ENCODE measurements around the gene INPP5J.
A peak's percentile ranks its signal among the peaks of the same experiment; 100 is the strongest.
"Not testable (repeated sequence)": the region's sequence is repeated elsewhere in the genome, so short reads cannot be mapped to it uniquely, and the experiment has no call there.

Gene INPP5J

GRCh38 chr22:31122532-31123291 is at the start of gene INPP5J:
Gene INPP5J (plus strand): TSS chr22:31122966. CDS start chr22:31123015, 49 bp downstream.
- DNase-seq, result no peak

GRCh38 chr22:31073125-31073524 is 49.6 kb upstream of the INPP5J start:
- DNase-seq, result not testable (repeated sequence)

GRCh38 chr22:31073545-31074145 is 49.1 kb upstream of the INPP5J start:
- not testable (repeated sequence) for DNase-seq

- no peak for DNase-seq
These were observed 46.8 kb upstream of the INPP5J start for GRCh38 chr22:31075961-31076360.

- no peak for DNase-seq
These were observed 45.1 kb upstream of the INPP5J start for GRCh38 chr22:31077681-31078080.

- DNase-seq, result not testable (repeated sequence)
These were observed 44.4 kb upstream of the INPP5J start for GRCh38 chr22:31078389-31078788.

- no peak for DNase-seq
These were observed 43.6 kb upstream of the INPP5J start for GRCh38 chr22:31079095-31079642.

GRCh38 chr22:31080164-31080847 is 42.5 kb upstream of the INPP5J start:
- no peak for DNase-seq

- DNase-seq, result peak; percentile 83 to 88
These were observed 41.7 kb upstream of the INPP5J start, which contains the start of gene SMTN for GRCh38 chr22:31080848-31081649. Gene SMTN (plus strand): TSS chr22:31081318. CDS start chr22:31083259, 1,941 bp downstream.

GRCh38 chr22:31081963-31082605 is 40.7 kb upstream of the INPP5J start:
- DNase-seq, result no peak

- peak; percentile 59 to 66 for DNase-seq
These were observed 40.0 kb upstream of the INPP5J start for GRCh38 chr22:31082606-31083376.

GRCh38 chr22:31083377-31083768 is 39.4 kb upstream of the INPP5J start:
- DNase-seq, result no peak

- peak in 1 of 2 donors; percentile 19 for DNase-seq
These were observed 38.6 kb upstream of the INPP5J start for GRCh38 chr22:31083923-31084810.

GRCh38 chr22:31084811-31085492 is 37.8 kb upstream of the INPP5J start:
- peak; percentile 84 to 90 for DNase-seq

- no peak for DNase-seq
These were observed 37.3 kb upstream of the INPP5J start for GRCh38 chr22:31085493-31085824.

GRCh38 chr22:31085928-31086327 is 36.8 kb upstream of the INPP5J start:
- DNase-seq, result no peak

- no peak for DNase-seq
These were observed 35.9 kb upstream of the INPP5J start for GRCh38 chr22:31086703-31087330.

- no peak for DNase-seq
These were observed 35.0 kb upstream of the INPP5J start for GRCh38 chr22:31087744-31088215.

All from activated CD4-positive, alpha-beta T cell treated with anti-CD3 and anti-CD28 coated beads for 4 hours (primary cell).